Activated T-cell treated with anti-CD3 and anti-CD28 coated beads, Interleukin-2, amount 50 U/mL, for 4 hours (primary cell): ENCODE measurements around the gene ZFAND3. TPM values are rescaled to one million over a fixed set of nuclear protein-coding genes. Genes with fewer than 3 reads are reported as not detected.

Experiments used
- ATAC-seq, 2 donors: fragments of 200-7000 bp; cut with Tn5 transposase; one replicate each; pipeline ENCODE4 v1.10.0; 2021
- DNase-seq: peaks from one replicate; pipeline ENCODE4 v3.0.0-alpha.2; 2020
- H3K27me3 Mint-ChIP-seq: one replicate; pipeline ENCODE4 v1.8.0; 2021; ENCODE audit warnings: low read depth, mixed read lengths
- H3K36me3 Mint-ChIP-seq: one replicate; pipeline ENCODE4 v1.8.0; 2022; ENCODE audit warnings: mixed read lengths; ENCODE audit not compliant: insufficient read depth
- H3K4me1 Mint-ChIP-seq: one replicate; pipeline ENCODE4 v1.8.0; 2021; ENCODE audit warnings: low read depth, mixed read lengths
- H3K4me3 Mint-ChIP-seq: one replicate; pipeline ENCODE4 v1.8.0; 2021; ENCODE audit warnings: mild to moderate bottlenecking, moderate library complexity, mixed read lengths
- H3K9me3 Mint-ChIP-seq: one replicate; pipeline ENCODE4 v1.8.0; 2021; ENCODE audit warnings: mixed read lengths
- total RNA-seq, 3 donors: library from RNA; stranded (reverse); gene quantifications; one replicate each; pipeline ENCODE4 v1.2.1, GENCODE V29; 2021

Gene ZFAND3
- total RNA-seq, 3 donors from 2014 or later, result 21.5 to 31.4 (median 30.8) TPM

- H3K9me3 Mint-ChIP-seq, result no peaks in the 10 kb centered on the region
- H3K4me3 Mint-ChIP-seq, result no peak overlapping the region
- ATAC-seq (no peak), DNase-seq (no peak)
- H3K27me3 Mint-ChIP-seq, result no peaks in the 10 kb centered on the region
- H3K4me1 Mint-ChIP-seq, result no peaks in the 10 kb centered on the region
- H3K36me3 Mint-ChIP-seq, result peaks cover 12% of the 10 kb centered on the region
Observed at GRCh38 chr6:38156818-38157565, 337.5 kb downstream of the ZFAND3 start.

DNA sequence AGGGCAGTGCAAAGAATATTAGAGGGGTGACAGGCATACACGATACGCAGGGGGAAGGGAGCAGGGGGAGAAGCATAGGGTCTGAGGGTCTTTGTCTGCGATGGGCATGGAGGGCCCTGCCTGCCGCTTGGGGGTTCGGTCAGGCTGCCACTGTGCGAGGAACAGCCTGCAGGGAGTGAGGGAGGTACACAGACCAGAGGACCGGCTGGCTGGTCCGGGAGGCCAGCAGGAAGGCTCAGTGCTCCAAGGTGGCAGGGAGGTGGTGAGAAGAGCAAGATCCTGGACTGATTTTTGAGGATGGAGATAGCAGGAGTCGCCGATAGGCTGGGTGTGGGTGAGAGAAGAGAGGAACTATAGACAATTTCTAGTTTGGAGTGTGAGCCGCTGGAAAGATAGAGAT, 338.4 kb downstream of the ZFAND3 start:
- no peak for DNase-seq
- Mint-ChIP-seq H3K9me3 (no peaks in the 10 kb centered on the region), H3K4me3 (no peak overlapping the region), H3K27me3 (no peaks in the 10 kb centered on the region), H3K4me1 (no peaks in the 10 kb centered on the region), H3K36me3 (peaks cover 12% of the 10 kb centered on the region)
- no peak for ATAC-seq

DNA sequence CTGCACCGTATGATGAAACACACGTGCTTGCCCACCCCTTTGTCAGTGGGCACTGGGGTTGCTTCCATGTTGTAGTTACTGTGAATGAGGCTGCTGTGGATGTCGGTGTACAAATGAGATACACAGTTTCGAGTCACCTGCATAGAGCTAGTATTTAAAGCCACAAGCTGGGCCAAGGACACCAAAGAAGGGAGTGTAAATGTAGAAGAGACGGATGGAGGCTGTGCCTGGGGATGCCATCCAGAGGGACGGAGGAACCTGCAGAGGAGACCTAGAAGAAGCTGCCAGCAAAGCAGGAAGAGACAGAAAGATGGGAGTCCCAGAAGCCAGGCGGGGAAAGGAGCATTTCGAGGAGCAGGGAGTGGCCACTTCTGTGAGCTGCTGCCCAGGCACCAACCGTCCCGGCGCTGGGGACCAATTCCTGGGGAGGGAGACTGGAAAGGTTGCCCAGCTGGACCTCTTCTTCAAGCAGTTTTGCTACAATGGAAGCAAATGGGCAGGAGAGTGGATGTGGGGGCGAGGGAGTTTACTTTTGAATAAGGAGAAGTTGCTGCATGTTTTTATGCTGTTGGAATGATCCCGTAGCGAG, 339.3 kb downstream of the ZFAND3 start:
- Mint-ChIP-seq H3K36me3 (peaks cover 12% of the 10 kb centered on the region), H3K4me3 (no peak overlapping the region), H3K4me1 (no peaks in the 10 kb centered on the region), H3K27me3 (no peaks in the 10 kb centered on the region), H3K9me3 (no peaks in the 10 kb centered on the region)
- ATAC-seq, result no peak
- no peak for DNase-seq

- ATAC-seq (no peak), DNase-seq (no peak)
- Mint-ChIP-seq H3K9me3 (no peaks in the 10 kb centered on the region), H3K36me3 (peaks cover 12% of the 10 kb centered on the region), H3K27me3 (no peaks in the 10 kb centered on the region), H3K4me1 (no peaks in the 10 kb centered on the region), H3K4me3 (no peak overlapping the region)
Observed at GRCh38 chr6:38159596-38159995, 340.1 kb downstream of the ZFAND3 start.

GRCh38 chr6:38160831-38161230, 341.3 kb downstream of the ZFAND3 start:
- Mint-ChIP-seq H3K4me3 (no peak overlapping the region), H3K27me3 (no peaks in the 10 kb centered on the region), H3K36me3 (peaks cover 12% of the 10 kb centered on the region), H3K9me3 (no peaks in the 10 kb centered on the region), H3K4me1 (no peaks in the 10 kb centered on the region)
- DNase-seq, result no peak
- no peak for ATAC-seq

DNA sequence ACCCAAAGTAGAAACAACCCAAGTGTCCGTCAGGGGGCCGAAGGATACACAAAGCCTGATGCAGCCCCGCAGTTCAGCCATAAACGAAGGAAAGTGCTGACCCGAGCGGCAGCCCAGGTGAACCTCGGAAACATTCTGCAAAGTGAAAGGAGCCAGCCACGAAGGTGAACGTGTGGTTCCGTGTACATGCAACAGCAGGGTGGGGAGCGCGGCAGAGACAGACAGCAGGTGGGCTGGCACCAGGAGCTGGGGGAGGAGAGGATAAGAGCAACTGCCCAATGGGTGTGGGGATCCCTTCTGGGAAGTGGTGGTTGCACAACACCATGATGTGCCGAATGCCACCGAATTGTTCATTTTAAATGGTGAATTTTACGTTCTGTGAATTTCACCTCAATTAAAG, 341.8 kb downstream of the ZFAND3 start:
- ATAC-seq (no peak), DNase-seq (no peak)
- Mint-ChIP-seq H3K36me3 (peaks cover 12% of the 10 kb centered on the region), H3K4me3 (no peak overlapping the region), H3K9me3 (no peaks in the 10 kb centered on the region), H3K27me3 (no peaks in the 10 kb centered on the region), H3K4me1 (no peaks in the 10 kb centered on the region)

- peaks cover 12% of the 10 kb centered on the region for H3K36me3 Mint-ChIP-seq
- no peak overlapping the region for H3K4me3 Mint-ChIP-seq
- ATAC-seq (no peak), DNase-seq (no peak)
- no peaks in the 10 kb centered on the region for H3K27me3 Mint-ChIP-seq
- no peaks in the 10 kb centered on the region for H3K4me1 Mint-ChIP-seq
- no peaks in the 10 kb centered on the region for H3K9me3 Mint-ChIP-seq
Observed at GRCh38 chr6:38161754-38162492, 342.4 kb downstream of the ZFAND3 start.

DNA sequence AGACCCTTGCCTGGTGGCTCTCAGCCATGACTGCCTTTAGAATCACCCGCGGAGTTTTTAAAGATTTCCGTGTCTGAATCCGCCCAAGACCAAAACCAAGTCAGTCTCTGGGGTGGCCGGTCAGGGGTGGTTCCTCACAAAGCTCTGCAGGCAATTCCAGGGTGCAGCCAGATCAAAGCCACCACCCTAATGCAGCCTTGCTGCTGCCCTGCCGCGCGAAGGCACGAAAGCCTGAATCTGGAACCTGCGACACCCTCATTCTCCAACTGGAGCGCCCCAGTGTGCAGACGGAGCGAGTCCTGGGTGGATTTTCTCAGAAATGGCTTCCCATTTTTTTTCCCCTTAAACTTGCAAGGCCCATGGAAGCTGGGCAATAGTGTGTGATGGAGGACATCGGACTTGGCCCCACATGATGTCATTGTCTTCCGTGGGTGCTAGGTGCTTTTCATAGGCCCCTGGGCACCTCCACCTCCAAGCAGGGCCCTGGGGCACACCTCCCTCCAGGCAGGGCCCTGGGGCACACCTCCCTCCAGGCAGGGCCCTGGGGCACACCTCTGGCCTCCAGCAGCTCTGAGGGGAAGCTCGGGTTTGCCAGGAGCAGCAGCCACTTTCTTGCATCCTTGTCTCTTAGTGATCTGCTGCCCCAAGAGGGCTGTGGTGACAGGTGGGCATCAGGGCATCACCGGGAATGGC, 343.1 kb downstream of the ZFAND3 start:
- Mint-ChIP-seq H3K9me3 (no peaks in the 10 kb centered on the region), H3K4me1 (no peaks in the 10 kb centered on the region), H3K4me3 (no peak overlapping the region), H3K36me3 (peaks cover 12% of the 10 kb centered on the region), H3K27me3 (no peaks in the 10 kb centered on the region)
- no peak for DNase-seq
- ATAC-seq, result peak in 1 of 2 donors; percentile 9

DNA sequence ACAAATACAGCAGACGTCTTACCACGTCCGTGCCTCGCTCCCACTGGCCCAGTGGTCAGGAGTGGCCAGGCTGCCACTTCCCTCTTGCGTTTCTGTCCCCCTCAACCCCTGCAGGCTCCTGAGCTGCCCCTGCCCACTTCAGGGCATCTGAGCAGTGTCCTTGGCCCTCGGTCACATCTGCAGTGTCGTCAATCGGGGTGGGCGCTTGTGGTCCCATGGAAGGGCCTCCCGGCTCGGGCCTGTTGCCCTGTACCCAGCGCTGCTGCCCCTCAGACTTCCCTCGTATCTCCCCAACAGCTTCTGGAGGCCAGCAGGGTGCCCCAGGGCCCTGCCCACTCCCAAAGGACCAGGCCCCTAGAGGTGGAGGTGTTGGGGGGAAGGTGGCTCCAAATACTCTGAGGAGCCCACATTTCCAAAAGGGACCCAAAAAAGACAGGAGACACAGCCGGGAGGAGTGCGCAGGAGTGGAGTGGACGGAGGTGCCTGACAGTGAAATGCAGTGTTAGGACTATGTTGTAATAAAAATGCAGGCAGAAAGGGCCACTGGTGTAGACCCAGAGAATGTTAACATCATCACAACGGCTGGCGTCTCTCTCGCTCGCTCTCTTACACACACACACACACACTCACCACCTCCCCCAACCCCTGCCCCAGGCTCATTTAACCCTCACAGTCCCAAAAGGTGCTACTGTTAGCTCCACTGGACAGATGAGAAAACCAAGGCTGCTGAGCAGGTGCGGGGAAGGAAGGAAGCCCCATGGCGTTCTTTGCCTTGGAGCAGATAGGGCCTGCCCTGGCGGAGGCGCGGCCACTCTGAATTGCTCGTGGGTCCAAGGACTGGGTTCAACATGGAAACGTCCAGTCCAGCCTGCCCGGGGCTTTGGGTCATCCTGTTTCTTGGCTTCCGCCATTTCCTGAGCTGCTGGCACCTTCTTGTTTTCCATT, 343.9 kb downstream of the ZFAND3 start:
- ATAC-seq (peak in 1 of 2 donors; percentile 15), DNase-seq (no peak)
- no peak overlapping the region for H3K4me3 Mint-ChIP-seq
- no peaks in the 10 kb centered on the region for H3K4me1 Mint-ChIP-seq
- peaks cover 11% of the 10 kb centered on the region for H3K36me3 Mint-ChIP-seq
- H3K27me3 Mint-ChIP-seq, result no peaks in the 10 kb centered on the region
- H3K9me3 Mint-ChIP-seq, result no peaks in the 10 kb centered on the region

- no peaks in the 10 kb centered on the region for H3K4me1 Mint-ChIP-seq
- no peak for ATAC-seq
- H3K36me3 Mint-ChIP-seq, result peaks cover 7% of the 10 kb centered on the region
- H3K9me3 Mint-ChIP-seq, result no peaks in the 10 kb centered on the region
- H3K27me3 Mint-ChIP-seq, result no peaks in the 10 kb centered on the region
- no peak for DNase-seq
- H3K4me3 Mint-ChIP-seq, result no peak overlapping the region
Observed at GRCh38 chr6:38164131-38164481, 344.6 kb downstream of the ZFAND3 start.

- ATAC-seq (no peak), DNase-seq (no peak)
- no peaks in the 10 kb centered on the region for H3K27me3 Mint-ChIP-seq
- no peaks in the 10 kb centered on the region for H3K4me1 Mint-ChIP-seq
- peaks cover 7% of the 10 kb centered on the region for H3K36me3 Mint-ChIP-seq
- H3K4me3 Mint-ChIP-seq, result no peak overlapping the region
- H3K9me3 Mint-ChIP-seq, result no peaks in the 10 kb centered on the region
Observed at GRCh38 chr6:38164671-38165108, 345.2 kb downstream of the ZFAND3 start.

- no peak for ATAC-seq
- Mint-ChIP-seq H3K4me1 (no peaks in the 10 kb centered on the region), H3K4me3 (no peak overlapping the region), H3K27me3 (no peaks in the 10 kb centered on the region), H3K36me3 (no peaks in the 10 kb centered on the region), H3K9me3 (no peaks in the 10 kb centered on the region)
- no peak for DNase-seq
Observed at GRCh38 chr6:38166411-38167240, 347.1 kb downstream of the ZFAND3 start.

DNA sequence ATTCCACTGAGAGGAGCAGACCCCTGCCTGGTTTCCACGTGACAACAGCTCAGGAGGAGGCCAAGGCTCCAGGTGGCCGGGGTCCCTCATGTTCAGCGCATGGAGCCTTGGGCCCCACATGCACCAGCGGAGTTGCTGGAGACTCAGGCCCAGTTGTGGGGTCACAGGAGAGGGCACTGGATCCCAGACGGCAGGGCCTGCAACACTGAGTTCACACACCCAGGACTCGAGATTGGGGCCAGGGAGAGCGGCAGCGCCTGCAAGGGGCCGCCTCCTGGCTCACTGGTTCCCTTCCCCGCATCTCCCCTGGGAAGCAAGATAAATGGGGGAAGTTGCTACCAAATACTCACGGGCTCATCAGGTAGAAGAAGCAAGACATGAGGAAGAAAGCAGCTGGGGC, 348.1 kb downstream of the ZFAND3 start:
- H3K36me3 Mint-ChIP-seq, result no peaks in the 10 kb centered on the region
- H3K27me3 Mint-ChIP-seq, result no peaks in the 10 kb centered on the region
- no peaks in the 10 kb centered on the region for H3K4me1 Mint-ChIP-seq
- no peaks in the 10 kb centered on the region for H3K9me3 Mint-ChIP-seq
- no peak for DNase-seq
- no peak overlapping the region for H3K4me3 Mint-ChIP-seq
- no peak for ATAC-seq
